RKO (cell line): ENCODE measurements around the gene RPL32.
A peak's percentile ranks its signal among the peaks of the same experiment; 100 is the strongest.
"Not testable (repeated sequence)": the region's sequence is repeated elsewhere in the genome, so short reads cannot be mapped to it uniquely, and the experiment has no call there.

Experiments used
- DNase-seq: peaks from one replicate; pipeline ENCODE4 v3.0.0-alpha.2; 2016; ENCODE audit warnings: low spot score

The RPL32 gene

DNA sequence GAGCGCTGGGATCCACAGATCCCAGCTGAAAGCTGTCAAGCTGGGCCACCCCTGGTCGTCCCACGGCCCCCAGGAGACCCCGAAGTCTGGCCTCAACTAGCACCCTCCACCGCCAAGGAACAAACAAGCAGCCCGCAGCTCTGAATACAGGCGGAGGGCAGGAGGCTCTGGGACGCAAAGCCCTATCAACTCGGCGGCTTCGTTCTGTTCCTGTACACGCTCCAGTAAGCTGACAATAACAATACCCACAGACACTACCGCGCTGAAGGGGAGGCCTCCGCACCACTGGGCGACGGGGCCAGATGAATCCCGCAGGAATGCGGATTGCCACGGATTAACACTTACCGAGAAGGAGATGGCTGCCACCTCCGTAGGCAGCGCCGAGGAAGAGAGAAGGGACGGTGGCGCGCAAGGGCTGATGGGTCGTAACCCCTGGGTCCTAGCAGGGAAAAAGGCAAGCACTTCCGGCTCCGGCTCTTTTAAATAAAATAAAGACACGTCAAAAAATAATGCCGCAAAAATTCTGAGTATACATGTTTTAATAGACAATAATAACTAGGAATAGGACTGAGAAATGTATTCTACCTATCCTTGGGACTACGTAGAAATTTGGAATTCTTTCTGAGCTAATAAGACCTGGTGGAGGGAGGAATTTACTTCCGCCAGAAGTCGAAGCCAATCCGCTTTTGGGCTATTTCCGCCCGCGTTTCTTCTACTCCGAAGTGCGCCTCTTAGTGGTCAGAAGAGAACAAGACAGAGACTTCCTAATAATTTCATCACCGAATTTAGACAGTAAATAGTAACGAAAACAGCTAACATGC, at the start of gene RPL32:
Gene RPL32, minus strand, starts transcription at position 417 of the 821 bp plus-strand sequence. CDS start 1,328 bp downstream, outside the sequence.
- DNase-seq: peak; percentile 96

DNA sequence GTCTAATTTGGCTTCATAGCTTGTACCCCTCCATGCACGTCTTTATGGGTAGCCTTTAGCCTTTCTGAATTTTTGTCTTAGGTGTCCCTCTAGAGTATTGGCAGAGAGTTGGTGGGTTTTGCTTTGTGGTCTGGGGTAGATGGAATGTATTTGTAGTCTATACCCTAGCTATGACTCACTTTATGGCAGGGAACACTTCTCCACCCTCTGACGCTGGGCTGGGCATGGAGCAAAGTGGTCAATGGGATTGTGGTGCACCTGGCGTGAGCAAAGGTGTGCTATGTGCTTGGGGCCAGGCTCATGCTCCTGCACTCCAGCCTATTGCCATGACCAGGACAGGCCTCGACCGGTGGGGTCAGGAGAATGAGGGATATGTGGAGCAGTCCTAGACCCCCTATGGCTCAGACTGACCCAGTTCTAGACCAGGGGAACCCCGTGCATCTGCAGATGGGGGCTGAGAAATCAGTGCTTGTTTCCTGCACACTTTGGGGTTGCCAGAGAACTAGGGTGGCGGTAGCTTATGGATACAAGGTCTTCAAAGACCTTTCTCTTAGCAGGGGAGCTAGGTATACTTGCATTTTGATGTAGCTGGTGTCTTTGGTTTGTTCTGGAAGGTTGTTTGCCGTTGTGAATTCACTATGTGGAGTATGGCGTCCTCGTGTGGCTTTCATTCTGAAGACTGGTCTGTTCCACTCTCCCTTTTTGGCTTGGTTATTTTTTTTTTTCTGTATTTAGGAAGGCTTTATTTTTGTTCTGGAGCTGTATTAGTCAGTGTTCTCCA, 49.4 kb upstream of the RPL32 start:
- no peak for DNase-seq

GRCh38 chr3:12886736-12887135, 45.4 kb upstream of the RPL32 start:
- DNase-seq: no peak

DNA sequence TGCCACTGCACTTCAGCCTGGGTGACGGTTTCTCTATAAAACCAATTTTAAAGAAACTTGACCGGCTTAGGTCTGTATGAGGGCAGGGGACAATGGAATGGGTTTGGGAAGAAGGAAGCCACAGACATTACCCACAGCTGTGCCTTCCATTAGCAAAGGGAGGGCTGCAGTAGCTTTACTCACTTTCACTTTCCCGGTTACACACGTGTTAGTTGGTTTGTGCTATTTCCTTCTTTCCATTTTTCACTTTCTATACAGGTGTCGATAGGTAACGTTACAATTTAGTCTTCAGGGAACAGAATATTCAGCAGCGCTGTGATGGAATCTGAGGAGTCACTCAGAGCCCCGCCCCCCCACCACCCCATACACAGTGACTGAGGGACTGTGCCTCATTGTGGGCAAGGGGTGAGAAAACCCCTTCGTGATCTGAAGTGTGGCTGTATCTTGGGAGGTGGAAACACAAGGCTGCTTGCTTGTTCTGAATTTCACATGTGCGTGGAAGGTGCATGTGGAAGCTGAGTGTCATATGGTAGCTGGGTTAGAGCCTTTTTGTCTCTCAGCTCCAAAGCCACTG, 44.8 kb upstream of the RPL32 start:
- no peak for DNase-seq

DNA sequence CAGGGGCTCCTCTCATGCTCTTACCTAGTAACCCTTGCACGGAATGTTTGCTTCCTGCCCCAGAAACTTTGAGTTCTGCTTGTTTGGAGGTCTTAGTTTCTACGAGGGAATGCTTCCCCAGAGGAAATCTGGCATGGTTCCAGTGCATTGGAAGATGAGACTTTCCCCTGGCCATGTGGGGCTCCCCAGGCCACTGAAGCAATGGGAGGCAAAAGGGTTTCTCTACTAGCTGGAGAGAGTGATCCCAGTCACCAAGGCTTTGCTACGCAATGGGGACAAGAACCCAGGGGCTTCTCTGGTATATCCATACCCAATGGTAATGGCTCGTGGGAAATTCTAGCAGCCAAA, 44.2 kb upstream of the RPL32 start:
- DNase-seq: no peak

DNA sequence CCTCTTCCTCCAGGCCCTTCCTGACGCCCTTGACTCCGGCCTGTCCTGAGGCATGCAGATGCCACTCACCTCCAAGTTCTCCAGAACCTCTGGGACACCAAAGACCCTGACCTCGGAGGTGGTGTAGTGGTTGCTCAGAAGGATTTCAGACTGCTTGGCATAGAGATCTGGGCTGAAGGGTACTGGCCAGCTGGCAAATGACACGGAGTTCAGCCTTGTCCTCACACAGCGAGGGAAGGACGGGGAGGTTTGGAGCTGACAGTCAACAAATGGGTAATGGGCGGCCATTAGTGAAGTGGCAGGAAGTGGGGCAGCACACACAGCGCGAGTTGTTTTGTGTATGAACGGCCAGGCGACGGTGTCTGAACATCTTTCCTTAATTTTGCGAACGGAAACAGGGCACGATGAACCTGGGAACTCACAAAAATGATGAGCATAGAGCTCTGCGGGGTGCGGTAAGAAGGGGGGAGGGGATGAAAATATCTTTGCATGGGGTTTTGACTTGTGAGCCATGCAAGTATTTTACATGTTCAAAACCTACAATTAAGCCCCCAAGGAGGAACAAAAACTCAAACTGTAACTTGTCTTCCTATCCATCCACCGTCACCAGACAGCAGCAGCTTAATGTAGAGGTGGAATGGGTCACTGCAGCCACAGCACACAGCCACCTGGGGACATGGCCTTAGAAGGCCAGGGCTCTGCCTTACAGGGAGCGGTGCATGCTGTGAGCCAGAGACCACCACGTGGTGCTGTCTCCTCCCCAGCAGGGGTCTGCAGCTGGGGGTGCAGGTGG, 43.6 kb upstream of the RPL32 start:
- no peak for DNase-seq

DNA sequence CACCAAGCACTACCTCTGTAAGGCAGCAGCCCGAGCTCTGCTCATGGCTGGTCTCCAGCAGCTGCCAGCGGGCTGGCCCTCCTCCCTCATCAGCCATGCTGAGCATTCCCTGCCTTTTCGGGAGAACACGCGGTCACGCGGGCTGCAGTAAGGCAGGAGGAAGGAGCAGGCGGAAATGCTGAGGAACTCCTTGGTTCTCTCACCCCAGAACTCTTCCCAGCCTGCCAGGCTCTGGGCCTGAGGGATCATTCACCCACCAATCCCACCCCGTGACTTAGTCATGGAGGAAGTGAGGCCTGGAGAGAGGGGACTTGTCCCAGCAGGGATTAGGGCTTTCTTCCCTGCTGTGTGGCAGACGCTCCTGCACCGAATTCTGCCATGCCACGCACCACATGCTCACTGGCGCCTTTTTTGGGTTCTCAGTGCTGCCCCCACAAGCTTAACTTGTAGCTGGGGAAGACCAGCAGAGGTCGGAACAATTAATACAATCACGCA, 42.9 kb upstream of the RPL32 start:
- no peak for DNase-seq

GRCh38 chr3:12882336-12883310, 41.3 kb upstream of the RPL32 start:
- DNase-seq: no peak

- not testable (repeated sequence) for DNase-seq
Observed at GRCh38 chr3:12881858-12882257, 40.5 kb upstream of the RPL32 start.

- no peak for DNase-seq
Observed at GRCh38 chr3:12879191-12879815, 37.9 kb upstream of the RPL32 start.

- DNase-seq: not testable (repeated sequence)
Observed at GRCh38 chr3:12878758-12879157, 37.4 kb upstream of the RPL32 start.

GRCh38 chr3:12878141-12878574, 36.8 kb upstream of the RPL32 start:
- DNase-seq: no peak

DNA sequence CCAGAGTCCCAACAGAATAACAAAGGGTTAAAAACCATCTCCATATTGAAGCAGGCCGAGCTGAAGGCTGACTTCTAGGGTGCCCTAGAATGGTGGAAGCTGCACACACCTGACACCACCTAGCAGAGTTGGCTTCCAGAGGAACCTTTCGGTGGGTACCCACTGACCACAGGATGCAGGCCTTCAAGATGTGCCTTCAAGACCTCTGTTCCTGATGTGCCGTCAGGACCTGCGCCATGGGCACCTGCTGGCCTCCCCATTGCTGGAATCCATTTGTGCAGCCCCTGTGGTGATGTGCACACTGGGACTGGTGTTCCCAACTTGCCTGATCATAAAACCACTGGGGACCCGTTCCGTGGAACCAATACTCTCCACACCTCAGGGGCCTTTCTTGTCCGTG, 35.7 kb upstream of the RPL32 start:
- no peak for DNase-seq

GRCh38 chr3:12875857-12876836, 34.8 kb upstream of the RPL32 start:
- DNase-seq: no peak

- no peak for DNase-seq
Observed at GRCh38 chr3:12871404-12871983, 30.1 kb upstream of the RPL32 start.

GRCh38 chr3:12870942-12871341, 29.6 kb upstream of the RPL32 start:
- DNase-seq: no peak

- DNase-seq: no peak
Observed at GRCh38 chr3:12869035-12869621, 27.8 kb upstream of the RPL32 start.
